ENCODE data around the gene TNFSF18. TPM values are rescaled to one million over a fixed set of nuclear protein-coding genes. Genes with fewer than 3 reads are reported as not detected.

TNFSF18 gene
- total RNA-seq, 1 donor from 2014 or later, result not detected

- DNase-seq, result no peak
- H3K9me3 ChIP-seq, result no peaks in the 10 kb centered on the region
- H3K4me3 ChIP-seq, result no peak overlapping the region
- no peak for ATAC-seq
- no peaks in the 10 kb centered on the region for H3K4me1 ChIP-seq
- H3K27ac ChIP-seq, result no peak overlapping the region
- H3K27me3 ChIP-seq, result no peaks in the 10 kb centered on the region
- TF ChIP-seq CTCF (IDR thresholded peaks at IDR 0.05), result no peak
- H3K36me3 ChIP-seq, result no peaks in the 10 kb centered on the region
- intact Hi-C loops (cut with DNase I), result no loop called here
These were observed 47.6 kb downstream of the TNFSF18 start for GRCh38 chr1:173002891-173003838.

DNA sequence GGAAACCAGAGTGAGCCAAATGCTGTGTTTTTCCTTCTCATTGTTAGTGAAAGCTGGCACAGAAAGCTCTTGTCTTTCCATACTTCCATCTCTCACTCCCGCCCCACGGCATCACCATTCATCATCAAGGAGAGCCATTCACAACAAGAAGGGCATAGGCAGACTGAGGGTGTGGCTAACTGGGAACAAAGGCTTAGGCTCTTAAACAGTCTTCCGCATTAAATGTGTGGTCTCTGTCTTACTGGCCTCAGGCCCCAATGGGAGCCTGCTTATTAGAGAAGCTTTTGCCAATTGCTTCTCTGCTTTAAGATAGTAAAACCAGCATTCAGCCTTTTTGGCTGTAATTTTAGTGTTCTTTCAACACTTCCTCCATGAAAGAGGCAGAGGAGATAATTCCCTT, 51.4 kb downstream of the TNFSF18 start:
- DNase-seq, result no peak
- H3K27ac ChIP-seq, result no peak overlapping the region
- H3K4me1 ChIP-seq, result no peaks in the 10 kb centered on the region
- TF ChIP-seq CTCF (IDR thresholded peaks at IDR 0.05), result no peak
- H3K36me3 ChIP-seq, result no peaks in the 10 kb centered on the region
- no peak for ATAC-seq
- H3K9me3 ChIP-seq, result no peaks in the 10 kb centered on the region
- intact Hi-C loops (cut with DNase I), result no loop called here
- H3K27me3 ChIP-seq, result no peaks in the 10 kb centered on the region
- no peak overlapping the region for H3K4me3 ChIP-seq

- DNase-seq (no peak), ATAC-seq (no peak)
- H3K4me1 ChIP-seq, result no peaks in the 10 kb centered on the region
- H3K4me3 ChIP-seq, result no peak overlapping the region
- H3K27me3 ChIP-seq, result no peaks in the 10 kb centered on the region
- no peaks in the 10 kb centered on the region for H3K36me3 ChIP-seq
- no peak overlapping the region for H3K27ac ChIP-seq
- intact Hi-C loops (cut with DNase I), result no loop called here
- H3K9me3 ChIP-seq, result no peaks in the 10 kb centered on the region
- TF ChIP-seq CTCF (IDR thresholded peaks at IDR 0.05), result no peak
These were observed 52.8 kb downstream of the TNFSF18 start for GRCh38 chr1:172997941-172998361.

DNA sequence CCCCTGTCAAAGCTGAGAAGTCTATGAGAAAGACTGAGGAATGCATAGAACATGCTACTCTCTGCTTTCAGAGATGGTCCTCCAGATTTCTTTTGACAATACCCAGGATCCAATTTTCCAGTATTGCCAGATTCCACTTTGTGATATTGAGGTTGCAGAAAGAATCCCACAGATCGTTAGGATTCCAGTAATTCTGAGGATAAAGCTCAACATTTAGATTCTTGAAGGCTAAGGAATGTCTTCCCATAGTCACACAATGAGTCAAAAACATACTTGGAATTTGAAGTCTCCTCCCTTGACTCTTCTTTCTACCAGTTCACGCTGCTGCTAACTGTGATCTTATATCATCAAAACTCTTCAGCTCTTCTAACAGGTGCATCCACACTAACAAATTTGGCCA, 57.1 kb downstream of the TNFSF18 start:
- H3K4me1 ChIP-seq, result no peaks in the 10 kb centered on the region
- no peak for TF ChIP-seq CTCF (IDR thresholded peaks at IDR 0.05)
- DNase-seq, result no peak
- intact Hi-C loops (cut with DNase I), result no loop called here
- H3K27ac ChIP-seq, result no peak overlapping the region
- H3K36me3 ChIP-seq, result no peaks in the 10 kb centered on the region
- ATAC-seq, result no peak
- no peaks in the 10 kb centered on the region for H3K9me3 ChIP-seq
- no peak overlapping the region for H3K4me3 ChIP-seq
- H3K27me3 ChIP-seq, result no peaks in the 10 kb centered on the region

GRCh38 chr1:172991674-172992400, 58.9 kb downstream of the TNFSF18 start:
- H3K27ac ChIP-seq, result no peak overlapping the region
- intact Hi-C loops (cut with DNase I), result no loop called here
- DNase-seq, result no peak
- no peaks in the 10 kb centered on the region for H3K27me3 ChIP-seq
- no peak for ATAC-seq
- no peak overlapping the region for H3K4me3 ChIP-seq
- H3K9me3 ChIP-seq, result no peaks in the 10 kb centered on the region
- TF ChIP-seq CTCF (IDR thresholded peaks at IDR 0.05), result no peak
- no peaks in the 10 kb centered on the region for H3K4me1 ChIP-seq
- no peaks in the 10 kb centered on the region for H3K36me3 ChIP-seq
